ENCODE results near the gene PRND. TPM values are rescaled to one million over a fixed set of nuclear protein-coding genes. Genes with fewer than 3 reads are reported as not detected.
A peak's percentile ranks its signal among the peaks of the same experiment; 100 is the strongest.
"Not testable (repeated sequence)": the region's sequence is repeated elsewhere in the genome, so short reads cannot be mapped to it uniquely, and the experiment has no call there.

Gene PRND
- total and polyA plus RNA-seq, 3 experiments from 2014 or later: 0.05 TPM; not detected in 2

GRCh38 chr20:4748847-4749246 lies 27.1 kb downstream of the PRND start:
- Histone ChIP-seq H3K27ac (ENCODE audit: low read depth, low read length) (no peak overlapping the region), H3K4me3 (ENCODE audit: low read length) (no peak overlapping the region), H3K36me3 (ENCODE audit: insufficient read depth, low read length) (no peaks in the 10 kb centered on the region), H3K4me1 (ENCODE audit: insufficient read depth, low read length) (no peaks in the 10 kb centered on the region), H3K27me3 (ENCODE audit: insufficient read depth, low read length, poor library complexity, severe bottlenecking) (no peaks in the 10 kb centered on the region), H3K9me3 (ENCODE audit: low read length) (no peaks in the 10 kb centered on the region)
- DNase-seq: no peak
- no peaks in the 10 kb centered on the region for H3K9me3 Mint-ChIP-seq
- no peaks in the 10 kb centered on the region for H3K36me3 Mint-ChIP-seq
- H3K27me3 Mint-ChIP-seq: peaks cover 1 to 9% of the 10 kb centered on the region in 2 donors
- ChIA-PET POLR2A (no interaction called here), CTCF (interaction anchor here (0.7 to 3.4 kb wide), 3 partner anchors 8 to 351 kb away, joined by 3 to 13 read pairs (median 5); no protein-coding TSS in a partner anchor)
- H3K4me1 Mint-ChIP-seq: no peaks in the 10 kb centered on the region
- no peak overlapping the region for H3K27ac Mint-ChIP-seq
- no peak overlapping the region for H3K4me3 Mint-ChIP-seq

GRCh38 chr20:4749326-4749725 lies 27.6 kb downstream of the PRND start:
- H3K4me1 ChIP-seq (ENCODE audit: insufficient read depth, low read length): no peaks in the 10 kb centered on the region
- H3K4me3 ChIP-seq (ENCODE audit: low read length): no peak overlapping the region
- POLR2A ChIA-PET: no interaction called here
- Mint-ChIP-seq H3K4me3 (no peak overlapping the region), H3K27ac (no peak overlapping the region), H3K4me1 (no peaks in the 10 kb centered on the region), H3K27me3 (peaks cover 1 to 9% of the 10 kb centered on the region in 2 donors), H3K36me3 (no peaks in the 10 kb centered on the region), H3K9me3 (no peaks in the 10 kb centered on the region)
- H3K36me3 ChIP-seq (ENCODE audit: insufficient read depth, low read length): no peaks in the 10 kb centered on the region
- CTCF ChIA-PET: interaction anchor here (1.1 to 3.4 kb wide), 2 partner anchors 9 kb away, joined by 5 to 13 read pairs; no protein-coding TSS in a partner anchor
- no peak for DNase-seq
- H3K9me3 ChIP-seq (ENCODE audit: low read length): no peaks in the 10 kb centered on the region
- H3K27me3 ChIP-seq (ENCODE audit: insufficient read depth, low read length, poor library complexity, severe bottlenecking): no peaks in the 10 kb centered on the region
- no peak overlapping the region for H3K27ac ChIP-seq (ENCODE audit: low read depth, low read length)

- Histone ChIP-seq H3K4me3 (ENCODE audit: low read length) (no peak overlapping the region), H3K27ac (ENCODE audit: low read depth, low read length) (no peak overlapping the region), H3K4me1 (ENCODE audit: insufficient read depth, low read length) (no peaks in the 10 kb centered on the region), H3K9me3 (ENCODE audit: low read length) (no peaks in the 10 kb centered on the region), H3K36me3 (ENCODE audit: insufficient read depth, low read length) (no peaks in the 10 kb centered on the region), H3K27me3 (ENCODE audit: insufficient read depth, low read length, poor library complexity, severe bottlenecking) (no peaks in the 10 kb centered on the region)
- Mint-ChIP-seq H3K36me3 (no peaks in the 10 kb centered on the region), H3K4me3 (no peak overlapping the region), H3K27me3 (peaks cover 1 to 9% of the 10 kb centered on the region in 2 donors), H3K27ac (no peak overlapping the region), H3K4me1 (no peaks in the 10 kb centered on the region), H3K9me3 (no peaks in the 10 kb centered on the region)
- no peak for DNase-seq
- CTCF ChIA-PET: interaction anchor here (3.4 kb wide), 1 partner anchor 10 kb away, joined by 13 read pairs; no protein-coding TSS in a partner anchor
- POLR2A ChIA-PET: no interaction called here
Observed at GRCh38 chr20:4750381-4750780, 28.7 kb downstream of the PRND start.

- H3K27me3 Mint-ChIP-seq; H3K4me3 ChIP-seq (ENCODE audit: low read length); H3K27ac ChIP-seq (ENCODE audit: low read depth, low read length); H3K27me3 ChIP-seq (ENCODE audit: insufficient read depth, low read length, poor library complexity, severe bottlenecking); H3K36me3 Mint-ChIP-seq; H3K9me3 ChIP-seq (ENCODE audit: low read length); H3K4me1 Mint-ChIP-seq; H3K4me1 ChIP-seq (ENCODE audit: insufficient read depth, low read length); POLR2A ChIA-PET; H3K9me3 Mint-ChIP-seq; H3K36me3 ChIP-seq (ENCODE audit: insufficient read depth, low read length): not testable (repeated sequence)
- DNase-seq: peak; percentile 16 to 66 (median 23)
- H3K27ac Mint-ChIP-seq: peak overlapping the region in 1 of 8 donors; percentile 20
- H3K4me3 Mint-ChIP-seq: peak overlapping the region in 6 of 7 donors; percentile 29 to 85 (median 49)
- CTCF ChIA-PET: interaction anchor here (0.7 to 1.8 kb wide), 9 partner anchors 10 to 453 kb away, joined by 3 to 5 read pairs (median 4); no protein-coding TSS in a partner anchor
Observed at GRCh38 chr20:4759100-4759884, 37.6 kb downstream of the PRND start.

GRCh38 chr20:4763261-4763660 lies 41.6 kb downstream of the PRND start:
- H3K9me3 ChIP-seq (ENCODE audit: low read length): no peaks in the 10 kb centered on the region
- peak overlapping the region in 1 of 7 donors; percentile 14 for H3K4me3 Mint-ChIP-seq
- H3K9me3 Mint-ChIP-seq: no peaks in the 10 kb centered on the region
- peaks cover 6% of the 10 kb centered on the region for H3K4me1 ChIP-seq (ENCODE audit: insufficient read depth, low read length)
- H3K36me3 ChIP-seq (ENCODE audit: insufficient read depth, low read length): no peaks in the 10 kb centered on the region
- no peaks in the 10 kb centered on the region for H3K36me3 Mint-ChIP-seq
- ChIA-PET CTCF (no interaction called here), POLR2A (no interaction called here)
- H3K27me3 Mint-ChIP-seq: peaks cover 3% of the 10 kb centered on the region in 2 donors
- H3K4me1 Mint-ChIP-seq: peaks cover 7 to 8% (median 8%) of the 10 kb centered on the region in 3 donors
- H3K27ac ChIP-seq (ENCODE audit: low read depth, low read length): no peak overlapping the region
- no peak overlapping the region for H3K27ac Mint-ChIP-seq
- no peaks in the 10 kb centered on the region for H3K27me3 ChIP-seq (ENCODE audit: insufficient read depth, low read length, poor library complexity, severe bottlenecking)
- no peak for DNase-seq
- no peak overlapping the region for H3K4me3 ChIP-seq (ENCODE audit: low read length)

- Histone ChIP-seq H3K36me3 (ENCODE audit: insufficient read depth, low read length) (no peaks in the 10 kb centered on the region), H3K9me3 (ENCODE audit: low read length) (no peaks in the 10 kb centered on the region), H3K27me3 (ENCODE audit: insufficient read depth, low read length, poor library complexity, severe bottlenecking) (no peaks in the 10 kb centered on the region), H3K4me3 (ENCODE audit: low read length) (no peak overlapping the region), H3K4me1 (ENCODE audit: insufficient read depth, low read length) (peaks cover 6% of the 10 kb centered on the region), H3K27ac (ENCODE audit: low read depth, low read length) (no peak overlapping the region)
- Mint-ChIP-seq H3K27me3 (peaks cover 2% of the 10 kb centered on the region in 2 donors), H3K4me1 (peaks cover 7 to 8% (median 8%) of the 10 kb centered on the region in 3 donors), H3K36me3 (no peaks in the 10 kb centered on the region), H3K4me3 (peak overlapping the region in 1 of 7 donors; percentile 14), H3K9me3 (no peaks in the 10 kb centered on the region), H3K27ac (peak overlapping the region in 1 of 8 donors; percentile 60)
- no peak for DNase-seq
- POLR2A ChIA-PET: no interaction called here
- CTCF ChIA-PET: no interaction called here
Observed at GRCh38 chr20:4763723-4764510, 42.2 kb downstream of the PRND start.

- Mint-ChIP-seq H3K27me3 (no peaks in the 10 kb centered on the region), H3K4me1 (peaks cover 7 to 8% (median 8%) of the 10 kb centered on the region in 3 donors), H3K4me3 (no peak overlapping the region), H3K36me3 (peaks cover 0 to 7% (median 0%) of the 10 kb centered on the region in 3 donors), H3K9me3 (no peaks in the 10 kb centered on the region), H3K27ac (no peak overlapping the region)
- CTCF ChIA-PET: interaction anchor here (1.6 kb wide), 1 partner anchor 23 kb away, joined by 4 read pairs; no protein-coding TSS in a partner anchor
- no peaks in the 10 kb centered on the region for H3K27me3 ChIP-seq (ENCODE audit: insufficient read depth, low read length, poor library complexity, severe bottlenecking)
- no peak overlapping the region for H3K4me3 ChIP-seq (ENCODE audit: low read length)
- no peaks in the 10 kb centered on the region for H3K36me3 ChIP-seq (ENCODE audit: insufficient read depth, low read length)
- POLR2A ChIA-PET: no interaction called here
- peaks cover 6% of the 10 kb centered on the region for H3K4me1 ChIP-seq (ENCODE audit: insufficient read depth, low read length)
- no peak overlapping the region for H3K27ac ChIP-seq (ENCODE audit: low read depth, low read length)
- DNase-seq: no peak
- H3K9me3 ChIP-seq (ENCODE audit: low read length): no peaks in the 10 kb centered on the region
Observed at GRCh38 chr20:4764805-4765204, 43.1 kb downstream of the PRND start.

- Mint-ChIP-seq H3K36me3 (peaks cover 0 to 12% (median 4%) of the 10 kb centered on the region in 3 donors), H3K27me3 (no peaks in the 10 kb centered on the region)
- CTCF ChIA-PET: interaction anchor here (1.5 to 1.6 kb wide), 2 partner anchors 24 to 191 kb away, joined by 4 to 6 read pairs; no protein-coding TSS in a partner anchor
Observed at GRCh38 chr20:4765681-4766080, 44.0 kb downstream of the PRND start.

More at GRCh38 chr20:4765681-4766080, 44.0 kb downstream of the PRND start:
- no peak overlapping the region for H3K4me3 ChIP-seq (ENCODE audit: low read length)
- no peaks in the 10 kb centered on the region for H3K9me3 ChIP-seq (ENCODE audit: low read length)
- no peaks in the 10 kb centered on the region for H3K27me3 ChIP-seq (ENCODE audit: insufficient read depth, low read length, poor library complexity, severe bottlenecking)
- H3K27ac ChIP-seq (ENCODE audit: low read depth, low read length): no peak overlapping the region
- H3K27ac Mint-ChIP-seq: no peak overlapping the region
- H3K36me3 ChIP-seq (ENCODE audit: insufficient read depth, low read length): no peaks in the 10 kb centered on the region
- peaks cover 6% of the 10 kb centered on the region for H3K4me1 ChIP-seq (ENCODE audit: insufficient read depth, low read length)
- POLR2A ChIA-PET: no interaction called here
- H3K9me3 Mint-ChIP-seq: peaks cover 3 to 5% (median 4%) of the 10 kb centered on the region in 5 donors
- H3K4me3 Mint-ChIP-seq: no peak overlapping the region
- DNase-seq: no peak
- peaks cover 7 to 8% (median 8%) of the 10 kb centered on the region in 3 donors for H3K4me1 Mint-ChIP-seq

Measured in CD8-positive, alpha-beta memory T cell (primary cell).